ENCODE data around the gene IL9R. TPM values are rescaled to one million over a fixed set of nuclear protein-coding genes. Genes with fewer than 3 reads are reported as not detected.
"Not testable (repeated sequence)": the region's sequence is repeated elsewhere in the genome, so short reads cannot be mapped to it uniquely, and the experiment has no call there.

The IL9R gene
- total and polyA plus RNA-seq, 2 donors (not counting 1 experiment from before 2014, with no cell fraction given): 6.6 to 8.7 TPM

- H3K4me2 ChIP-seq (replicated peaks; ENCODE audit: low read depth, low read length, poor library complexity, severe bottlenecking); H3K4me1 Mint-ChIP-seq; H3K4me1 ChIP-seq (ENCODE audit: control insufficient read depth in 2 of 2, insufficient read depth in 2 of 2, low read length in 2 of 2); H3K4me3 ChIP-seq (ENCODE audit: control extremely low read depth in 1 of 5, extremely low read depth in 1 of 5, insufficient read depth in 1 of 5, low read depth in 2 of 5, low read length in 4 of 5); H3K27ac ChIP-seq (ENCODE audit: low read length in 2 of 2); H3K9me3 Mint-ChIP-seq (ENCODE audit: insufficient read depth); DNase-seq; CTCF ChIA-PET; H2AFZ ChIP-seq (ENCODE audit: insufficient read depth, low read depth, low read length, poor library complexity, severe bottlenecking); H3K79me2 ChIP-seq (ENCODE audit: control insufficient read depth, insufficient read depth, low read length); H3K9ac ChIP-seq (ENCODE audit: low read length); H3K27me3 ChIP-seq (replicated peaks in 1 of 4; ENCODE audit: control extremely low read depth in 1 of 4, control insufficient read depth in 3 of 4, insufficient read depth in 4 of 4, low read length in 3 of 4); intact Hi-C loops (cut with micrococcal nuclease); H3K36me3 ChIP-seq (replicated peaks in 1 of 2; ENCODE audit: control extremely low read depth in 1 of 2, control insufficient read depth in 1 of 2, extremely low read depth in 1 of 2, insufficient read depth in 2 of 2, low read length in 1 of 2); H3K27ac Mint-ChIP-seq; H3K4me3 Mint-ChIP-seq; H3K9me3 ChIP-seq (ENCODE audit: control extremely low read depth in 1 of 3, control insufficient read depth in 2 of 3, insufficient read depth in 1 of 3, low read length in 2 of 3); H4K20me1 ChIP-seq (ENCODE audit: control insufficient read depth, insufficient read depth, low read length, poor library complexity, severe bottlenecking); H3K27me3 Mint-ChIP-seq; ATAC-seq (ENCODE audit: low read depth); POLR2A ChIA-PET: not testable (repeated sequence)
- 89% methylated on average over 4 of the region's 7 CpGs for WGBS (ENCODE audit: insufficient coverage)
Measured at GRCh38 chrX:155972241-155972640, 25.3 kb upstream of the IL9R start.

GRCh38 chrX:155983326-155983725 is 14.2 kb upstream of the IL9R start:
- H3K27me3 ChIP-seq (replicated peaks in 1 of 4; ENCODE audit: control extremely low read depth in 1 of 4, control insufficient read depth in 3 of 4, insufficient read depth in 4 of 4, low read length in 3 of 4): no peaks in the 10 kb centered on the region
- Mint-ChIP-seq H3K4me1 (no peaks in the 10 kb centered on the region), H3K4me3 (no peak overlapping the region), H3K27ac (no peak overlapping the region), H3K27me3 (no peaks in the 10 kb centered on the region), H3K9me3 (ENCODE audit: insufficient read depth) (peaks cover 1% of the 10 kb centered on the region)
- no peaks in the 10 kb centered on the region for H4K20me1 ChIP-seq (ENCODE audit: control insufficient read depth, insufficient read depth, low read length, poor library complexity, severe bottlenecking)
- H3K4me3 ChIP-seq (ENCODE audit: control extremely low read depth in 1 of 5, extremely low read depth in 1 of 5, insufficient read depth in 1 of 5, low read depth in 2 of 5, low read length in 4 of 5): no peak overlapping the region
- H3K27ac ChIP-seq (ENCODE audit: low read length in 2 of 2): no peak overlapping the region
- WGBS (ENCODE audit: insufficient coverage): 81% methylated on average over 2 of the region's 2 CpGs
- CTCF ChIA-PET: no interaction called here
- no peaks in the 10 kb centered on the region for H3K36me3 ChIP-seq (replicated peaks in 1 of 2; ENCODE audit: control extremely low read depth in 1 of 2, control insufficient read depth in 1 of 2, extremely low read depth in 1 of 2, insufficient read depth in 2 of 2, low read length in 1 of 2)
- intact Hi-C loops (cut with micrococcal nuclease): no loop called here
- no peak overlapping the region for H3K9ac ChIP-seq (ENCODE audit: low read length)
- peaks cover 0 to 14% (median 3%) of the 10 kb centered on the region in 3 donors for H3K9me3 ChIP-seq (ENCODE audit: control extremely low read depth in 1 of 3, control insufficient read depth in 2 of 3, insufficient read depth in 1 of 3, low read length in 2 of 3)
- TF ChIP-seq CTCF (IDR thresholded peaks at IDR 0.05) (no peak), EZH2 (IDR thresholded peaks at IDR 0.05; ENCODE audit: borderline replicate concordance, insufficient read depth, low read depth, low read length, poor library complexity, severe bottlenecking) (no peak)
- H3K79me2 ChIP-seq (ENCODE audit: control insufficient read depth, insufficient read depth, low read length): no peaks in the 10 kb centered on the region
- DNase-seq (no peak), ATAC-seq (ENCODE audit: low read depth) (no peak)
- H3K4me2 ChIP-seq (replicated peaks; ENCODE audit: low read depth, low read length, poor library complexity, severe bottlenecking): no peak overlapping the region
- no peaks in the 10 kb centered on the region for H3K4me1 ChIP-seq (ENCODE audit: control insufficient read depth in 2 of 2, insufficient read depth in 2 of 2, low read length in 2 of 2)
- POLR2A ChIA-PET: no interaction called here
- no peak overlapping the region for H2AFZ ChIP-seq (ENCODE audit: insufficient read depth, low read depth, low read length, poor library complexity, severe bottlenecking)

All from B cell (primary cell).